GM23338 (cell line): ENCODE results near the gene TMEM229B. TPM values are rescaled to one million over a fixed set of nuclear protein-coding genes. Genes with fewer than 3 reads are reported as not detected.

Experiments used
- CTCF ChIP-seq, 2 experiments: fragments of 200-600 bp in 1 of 2; sonication (generic) in 1 of 2; conservative IDR thresholded peaks; 2 replicates each; pipeline versions ENCODE4 v1.5.1 to v1.6.1; 2016 to 2017; ENCODE audit warnings: antibody characterized with exemption in 2 of 2, low read depth in 2 of 2, mild to moderate bottlenecking in 2 of 2, moderate library complexity in 1 of 2
- EZH2 ChIP-seq: fragments of 200-600 bp; sonication (generic); IDR thresholded peaks from one replicate; pipeline ENCODE4 v1.8.0; 2017; ENCODE audit warnings: antibody characterized with exemption, mild to moderate bottlenecking, low read depth; ENCODE audit not compliant: unreplicated experiment
- EZH2phosphoT487 ChIP-seq: fragments of 200-600 bp; sonication (generic); IDR thresholded peaks from one replicate; pipeline ENCODE4 v1.8.1; 2018; ENCODE audit warnings: antibody characterized with exemption; ENCODE audit not compliant: unreplicated experiment
- NANOG ChIP-seq: IDR thresholded peaks from 2 replicates; pipeline ENCODE4 v1.6.1; 2016; ENCODE audit warnings: antibody characterized with exemption, borderline replicate concordance
- STAT1 ChIP-seq: IDR thresholded peaks from one replicate; pipeline ENCODE4 v1.6.1; 2016; ENCODE audit warnings: antibody characterized with exemption; ENCODE audit not compliant: unreplicated experiment
- ZNF331 ChIP-seq: fragments of 250-450 bp; sonication (Bioruptor Pico); IDR thresholded peaks from 2 replicates; pipeline ENCODE4 v1.5.0; 2020; ENCODE audit warnings: low read depth, mild to moderate bottlenecking, moderate library complexity
- ZNF462 ChIP-seq: fragments of 250-450 bp; sonication (Bioruptor Pico); IDR thresholded peaks from 2 replicates; pipeline ENCODE4 v1.5.0; 2020; ENCODE audit warnings: mild to moderate bottlenecking, moderate library complexity
- polyA plus RNA-seq: library from polyadenylated mRNA; unstranded; fragments of >200 nt; fragmentation: Nextera tagmentation; extraction: Ambion mirVana; gene quantifications from 2 replicates; pipeline ENCODE4 v1.2.1, GENCODE V29; 2016
- total RNA-seq: library from RNA; depleted of rRNA; stranded (reverse); fragments of >200 nt; shearing (Covaris generic); gene quantifications from 2 replicates; pipeline ENCODE4 v1.2.3, GENCODE V29; 2014

The TMEM229B gene
- total and polyA plus RNA-seq, 2 experiments from 2014 or later: 0.42 to 2.4 TPM

- TF ChIP-seq CTCF (conservative IDR thresholded peaks at IDR 0.05; ENCODE audit: low read depth in 2 of 2) (no peak), ZNF462 (CRISPR knock-in tag) (no peak), STAT1 (no peak), EZH2phosphoT487 (no peak), ZNF331 (no peak), NANOG (no peak), EZH2 (no peak)
Observed at GRCh38 chr14:67523764-67524633, 35.5 kb upstream of the TMEM229B start (continued).
